CD4-positive, alpha-beta T cell treated with Interleukin-17A for 4 hours (primary cell): ENCODE results near the gene YBX1.
A peak's percentile ranks its signal among the peaks of the same experiment; 100 is the strongest.

ENCODE experiments used
- DNase-seq: peaks from one replicate; pipeline ENCODE4 v3.0.0-alpha.2; 2020; ENCODE audit warnings: mixed read lengths

The YBX1 gene

DNA sequence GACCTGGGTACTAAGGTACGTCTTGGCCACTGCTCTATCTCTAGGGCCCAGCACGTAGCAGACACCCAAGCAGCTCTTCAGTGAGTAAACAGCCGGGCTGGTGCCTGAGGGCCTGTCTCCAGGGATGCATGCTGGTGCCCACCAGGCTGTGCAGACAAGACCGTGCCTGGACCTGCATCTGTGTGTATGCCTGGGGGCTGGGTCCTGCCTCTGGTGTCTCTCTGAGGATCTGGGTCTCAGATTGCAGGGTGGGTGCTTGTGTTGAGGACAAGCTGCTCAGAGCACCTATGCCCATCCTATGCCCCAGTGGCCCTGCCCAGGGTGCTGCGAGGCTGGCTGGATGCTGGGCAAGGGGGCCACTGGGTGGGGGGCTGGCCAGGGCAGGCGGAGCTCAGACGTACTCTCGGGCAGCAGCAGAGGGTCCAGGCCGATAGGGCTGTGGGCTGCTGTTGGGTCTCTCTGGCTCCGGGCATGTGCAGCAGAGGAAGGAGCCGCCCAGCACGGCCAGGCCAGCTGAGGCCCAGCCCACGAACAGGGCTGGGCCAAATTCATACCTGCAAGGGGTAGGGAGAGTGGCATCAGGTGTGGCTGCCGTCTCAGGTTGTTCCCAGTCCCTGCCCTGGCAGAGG is 53.4 kb downstream of the YBX1 start:
- no peak for DNase-seq

DNA sequence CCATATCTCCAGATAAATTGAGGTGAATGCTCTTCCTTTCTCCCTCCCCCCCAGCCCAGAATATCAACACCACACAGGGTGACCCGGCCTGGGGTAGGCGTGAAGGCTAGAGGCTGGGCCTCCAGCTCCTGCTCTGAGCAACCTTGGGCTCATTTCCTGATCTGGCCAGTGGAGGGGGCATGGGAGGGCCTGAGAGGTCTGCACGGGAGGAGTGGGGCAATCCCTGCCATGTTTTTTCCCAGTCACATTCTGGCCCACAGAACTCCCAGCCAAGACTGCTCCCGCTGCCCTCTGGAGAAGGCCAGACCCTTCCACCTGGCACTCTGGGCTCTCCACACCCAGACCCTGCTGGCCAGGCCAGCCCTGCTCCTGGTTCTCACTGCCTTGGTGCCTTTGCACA is 53.9 kb downstream of the YBX1 start:
- no peak for DNase-seq

DNA sequence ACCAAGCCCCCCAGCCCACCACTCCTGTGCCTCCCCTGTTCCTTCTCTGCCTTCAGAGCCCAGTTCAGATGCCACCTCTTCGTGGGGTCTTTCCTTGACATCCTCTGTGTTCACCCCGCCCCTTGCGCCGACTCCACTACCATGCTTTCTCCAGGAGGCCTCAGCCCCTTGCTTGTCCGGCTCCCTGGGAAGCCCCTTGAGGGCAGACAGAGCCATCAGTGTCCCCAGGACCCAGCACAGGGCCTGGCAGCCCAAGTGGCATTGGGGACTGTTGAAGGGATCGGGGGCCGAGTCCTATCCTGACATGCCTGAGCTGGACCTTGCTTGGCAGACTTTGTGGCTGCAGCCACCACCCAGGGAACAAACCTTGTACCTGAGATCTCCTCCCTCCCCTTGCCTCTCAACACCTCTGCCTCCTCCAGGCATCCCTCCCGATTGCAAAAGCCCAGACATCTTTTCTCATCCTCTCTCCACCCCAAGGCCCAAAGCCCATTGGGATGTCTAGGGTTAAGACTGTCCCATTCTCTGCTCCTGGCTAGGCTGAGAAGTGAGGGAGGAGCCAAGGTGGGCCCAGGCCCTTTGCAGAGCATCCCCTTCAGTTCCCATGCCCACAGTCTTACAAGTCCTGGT is 54.5 kb downstream of the YBX1 start:
- no peak for DNase-seq

DNA sequence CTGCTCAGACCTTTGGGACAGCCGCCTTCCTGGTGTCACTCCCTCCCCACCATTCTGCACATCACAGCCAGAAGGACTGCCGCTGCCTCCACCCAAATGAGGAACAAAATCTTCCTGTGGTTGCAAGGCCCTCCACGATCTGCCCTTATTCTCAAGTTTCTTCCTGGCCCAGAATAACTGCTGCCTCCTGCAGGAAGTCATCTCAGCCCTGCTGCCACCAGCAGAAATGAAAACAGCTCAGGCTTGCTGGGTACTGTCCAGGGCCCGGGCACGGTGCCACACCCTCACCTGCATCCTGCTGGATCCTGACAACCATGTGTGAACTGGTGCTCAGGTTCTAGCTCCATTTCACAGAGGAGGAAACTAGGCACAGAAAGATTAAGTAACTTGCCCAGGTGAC is 55.0 kb downstream of the YBX1 start:
- no peak for DNase-seq

DNA sequence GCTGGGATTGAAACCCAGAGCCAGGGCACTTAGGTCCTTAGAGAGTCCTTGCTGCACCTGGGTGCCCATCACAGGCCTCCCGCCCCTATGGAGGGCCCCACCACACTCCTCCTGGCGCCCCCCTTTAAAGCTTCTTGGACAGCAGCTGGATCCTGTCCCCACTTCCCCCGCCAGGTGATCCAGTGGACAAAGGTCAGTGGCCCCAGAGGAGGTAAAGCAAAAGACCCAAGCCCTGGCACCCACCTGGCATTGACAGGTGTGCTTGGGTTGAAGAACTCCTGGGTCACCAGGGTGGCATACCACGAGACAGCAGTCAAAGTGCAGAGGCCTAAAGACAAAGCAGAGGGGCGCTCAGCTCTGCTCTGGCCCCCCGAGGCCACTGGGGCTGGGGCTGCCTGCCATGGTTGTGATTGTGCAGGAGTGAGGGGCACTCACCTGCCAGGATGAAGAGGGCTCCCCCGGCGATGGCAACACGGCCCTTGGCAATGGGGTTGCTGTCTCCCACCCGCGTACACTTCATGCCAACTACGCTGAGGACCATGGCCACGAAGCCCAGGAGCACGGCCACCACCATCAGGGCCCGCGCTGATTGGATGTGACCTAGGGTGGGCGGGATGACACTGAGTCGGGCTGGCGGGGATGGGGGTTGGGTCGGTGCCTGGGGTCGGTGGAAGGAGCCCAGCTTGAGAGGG is 55.9 kb downstream of the YBX1 start:
- no peak for DNase-seq

DNA sequence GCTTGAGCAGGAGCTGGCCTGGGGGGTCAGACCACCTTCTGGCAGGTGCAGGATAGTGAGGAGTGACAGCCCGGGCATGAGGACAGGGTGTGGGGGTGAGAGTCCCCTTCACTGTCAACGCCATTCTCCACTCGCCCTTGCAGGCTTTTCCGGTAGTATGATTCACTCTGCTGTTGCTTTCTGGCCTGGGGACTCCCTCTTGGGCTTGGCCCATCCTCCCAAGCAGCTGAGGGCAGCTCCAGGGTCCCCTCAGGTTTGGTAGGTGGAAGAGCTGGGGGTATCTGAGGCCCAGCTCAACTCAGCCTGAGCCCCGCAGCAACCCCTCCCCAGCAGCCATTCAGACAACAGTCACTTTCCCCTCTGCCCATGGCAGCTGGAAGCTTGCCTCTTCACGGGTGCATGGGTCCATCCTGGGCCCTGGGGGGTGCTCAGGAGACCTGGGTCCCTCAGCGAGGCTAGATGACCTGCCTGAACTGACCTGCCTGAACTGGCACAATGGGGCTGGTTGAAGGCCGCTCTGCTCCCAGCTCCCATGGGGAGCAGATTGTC is 56.5 kb downstream of the YBX1 start:
- no peak for DNase-seq

DNA sequence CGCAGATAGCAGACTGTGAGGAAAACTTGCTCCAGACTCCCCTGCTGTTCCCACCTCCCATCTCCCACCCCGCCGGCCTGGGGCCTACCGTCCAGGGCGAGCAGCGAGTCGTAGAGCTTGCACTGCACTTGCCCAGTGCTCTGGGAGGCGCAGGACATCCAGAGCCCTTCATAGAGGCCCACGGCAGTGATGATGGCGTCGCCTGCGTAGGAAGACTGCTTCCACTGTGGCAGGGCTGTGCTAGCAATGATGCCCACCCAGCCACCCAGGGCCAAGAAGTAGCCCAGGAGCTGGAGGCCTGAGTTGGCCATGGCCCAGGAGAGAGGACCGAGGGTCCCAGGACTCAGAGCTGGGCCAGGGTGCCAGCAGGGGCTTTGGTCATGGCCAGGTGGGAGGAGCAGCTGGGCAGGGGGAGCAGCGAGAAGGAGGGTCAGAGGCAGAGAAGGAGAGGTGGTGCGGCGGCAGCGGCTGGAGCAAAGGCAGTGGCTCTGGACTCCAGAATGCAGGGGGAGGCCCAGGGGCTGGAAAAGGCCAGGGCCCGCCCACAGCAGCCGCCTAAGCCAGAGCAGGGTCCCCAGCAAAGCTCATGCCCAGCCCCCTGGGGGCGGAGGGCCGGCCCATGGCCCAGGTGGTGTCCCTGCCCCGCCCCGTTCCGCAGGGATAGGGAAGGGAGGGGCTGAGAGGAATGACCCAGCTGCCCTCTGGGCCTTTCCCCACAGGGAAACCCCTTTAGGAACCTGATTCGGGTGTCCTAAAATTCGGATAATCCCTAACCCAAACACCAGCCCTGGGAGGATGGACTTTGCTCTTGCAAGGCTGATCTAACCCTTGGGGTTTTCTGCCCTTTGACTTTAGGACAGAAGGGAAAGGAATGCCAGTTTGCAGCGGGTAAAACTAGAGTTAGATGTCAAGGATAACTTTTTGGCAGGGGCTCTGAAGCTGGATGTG is 57.8 kb downstream of the YBX1 start, which contains the start of gene CLDN19:
CLDN19 (minus strand) TSS at position 484 of the 948 bp plus-strand sequence; CDS start at position 311, 173 bp downstream.
- DNase-seq, result no peak

DNA sequence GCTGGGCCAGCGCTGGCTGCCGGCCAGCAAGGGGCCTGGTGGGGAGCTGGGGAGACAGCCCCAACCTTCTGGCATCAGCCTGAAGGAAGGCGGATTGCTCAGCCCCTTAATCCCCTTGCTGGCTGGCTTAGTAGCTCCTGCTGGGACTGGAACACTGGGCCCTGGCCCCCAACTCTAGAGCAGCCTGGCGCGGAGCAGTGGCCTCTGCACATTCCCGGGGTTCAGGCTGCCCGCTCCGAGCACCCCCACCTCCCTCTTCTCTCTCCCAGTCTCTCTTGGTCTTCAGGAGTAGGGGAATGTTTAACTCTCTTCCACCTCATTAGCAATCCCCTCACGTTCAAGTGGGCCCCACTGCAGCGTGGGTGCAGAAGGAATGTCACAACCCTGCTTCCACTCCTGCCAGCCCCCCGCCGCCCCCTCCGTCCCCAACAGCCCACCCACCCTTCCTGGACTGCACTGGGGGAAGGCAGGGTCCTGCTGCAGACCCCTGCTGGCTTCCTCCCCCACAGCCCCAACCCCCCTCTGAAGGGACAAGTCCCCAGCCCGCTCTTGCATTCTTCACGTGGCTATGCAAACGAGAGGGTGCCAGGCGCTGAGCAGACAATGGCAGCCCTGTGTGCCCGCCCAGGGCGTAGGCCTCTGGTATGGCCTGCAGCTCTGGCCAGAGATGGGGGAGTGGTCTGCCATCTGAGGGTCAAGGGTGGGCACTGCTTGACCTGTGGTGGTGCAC is 58.8 kb downstream of the YBX1 start:
- no peak for DNase-seq

DNA sequence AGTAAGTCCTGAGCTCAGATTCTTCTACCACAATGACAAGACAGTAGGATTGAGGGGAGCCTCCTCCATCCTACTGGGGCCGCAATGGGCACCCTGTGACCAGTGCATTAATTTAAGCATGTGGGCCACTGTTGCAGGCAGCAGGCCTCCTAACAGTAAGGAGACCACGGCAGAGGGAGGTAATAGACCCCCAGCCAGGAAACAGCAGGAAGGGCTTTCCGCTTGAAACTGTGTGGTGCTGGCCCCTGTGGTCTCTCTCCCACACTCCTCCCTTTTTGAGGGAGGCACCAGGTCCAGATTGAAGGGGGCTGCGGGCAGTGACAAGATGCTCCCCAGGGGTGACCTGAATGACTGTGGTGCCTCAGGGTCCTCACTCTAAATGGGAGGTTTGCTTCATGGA is 59.5 kb downstream of the YBX1 start:
- DNase-seq, result no peak

DNA sequence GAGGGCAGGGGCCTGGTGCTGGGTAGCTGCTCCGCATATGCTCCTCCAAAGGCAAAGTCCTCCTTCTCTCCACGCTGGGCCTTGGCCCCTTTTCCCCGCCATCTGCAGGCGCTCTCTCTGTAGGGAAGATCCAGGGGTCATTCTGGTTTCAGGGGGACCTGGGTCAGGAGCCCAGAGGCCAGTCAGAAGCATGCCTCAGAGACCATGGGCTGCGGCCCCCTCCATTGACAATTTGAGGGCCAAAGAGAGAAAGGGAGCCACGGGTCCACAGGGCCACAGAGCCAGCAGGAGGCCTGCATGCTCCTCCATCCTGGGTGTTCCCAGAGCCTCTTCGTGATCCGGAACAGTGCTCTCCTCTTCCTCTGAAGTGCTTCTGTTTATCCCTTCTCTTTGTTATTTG is 59.9 kb downstream of the YBX1 start:
- no peak for DNase-seq

DNA sequence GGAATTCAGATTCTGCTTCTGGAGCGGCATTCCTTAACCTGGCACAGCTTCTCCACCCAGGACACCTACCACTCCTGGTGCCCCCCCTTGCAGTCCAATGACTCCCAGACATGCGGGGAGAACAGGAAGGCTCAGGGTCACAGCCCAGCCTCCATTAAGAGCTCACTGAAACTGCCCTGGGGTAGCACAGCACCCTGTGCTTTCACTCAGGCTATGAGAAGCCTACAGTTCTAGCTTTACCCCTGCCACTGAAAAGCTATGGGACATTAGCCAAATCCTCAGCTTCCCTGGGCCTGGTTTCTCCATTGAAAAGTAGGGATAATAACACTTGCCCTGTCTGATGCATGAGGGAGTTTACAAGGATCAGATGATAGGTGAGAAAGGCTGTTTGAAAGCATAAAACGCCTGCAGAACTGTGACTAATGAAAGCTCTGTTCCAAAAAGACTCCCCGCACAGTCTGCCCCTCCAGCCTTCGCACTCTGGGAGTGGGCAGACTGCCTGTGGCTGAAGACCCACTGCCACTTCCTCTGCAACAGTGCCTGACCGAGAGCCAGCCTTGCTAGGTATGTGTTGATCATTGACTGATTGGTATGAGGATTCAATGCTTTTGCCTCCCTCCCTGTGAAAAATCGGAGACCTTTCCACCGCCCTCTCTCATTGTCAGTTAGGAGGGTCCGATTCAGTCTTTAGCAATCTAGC is 60.5 kb downstream of the YBX1 start:
- no peak for DNase-seq

DNA sequence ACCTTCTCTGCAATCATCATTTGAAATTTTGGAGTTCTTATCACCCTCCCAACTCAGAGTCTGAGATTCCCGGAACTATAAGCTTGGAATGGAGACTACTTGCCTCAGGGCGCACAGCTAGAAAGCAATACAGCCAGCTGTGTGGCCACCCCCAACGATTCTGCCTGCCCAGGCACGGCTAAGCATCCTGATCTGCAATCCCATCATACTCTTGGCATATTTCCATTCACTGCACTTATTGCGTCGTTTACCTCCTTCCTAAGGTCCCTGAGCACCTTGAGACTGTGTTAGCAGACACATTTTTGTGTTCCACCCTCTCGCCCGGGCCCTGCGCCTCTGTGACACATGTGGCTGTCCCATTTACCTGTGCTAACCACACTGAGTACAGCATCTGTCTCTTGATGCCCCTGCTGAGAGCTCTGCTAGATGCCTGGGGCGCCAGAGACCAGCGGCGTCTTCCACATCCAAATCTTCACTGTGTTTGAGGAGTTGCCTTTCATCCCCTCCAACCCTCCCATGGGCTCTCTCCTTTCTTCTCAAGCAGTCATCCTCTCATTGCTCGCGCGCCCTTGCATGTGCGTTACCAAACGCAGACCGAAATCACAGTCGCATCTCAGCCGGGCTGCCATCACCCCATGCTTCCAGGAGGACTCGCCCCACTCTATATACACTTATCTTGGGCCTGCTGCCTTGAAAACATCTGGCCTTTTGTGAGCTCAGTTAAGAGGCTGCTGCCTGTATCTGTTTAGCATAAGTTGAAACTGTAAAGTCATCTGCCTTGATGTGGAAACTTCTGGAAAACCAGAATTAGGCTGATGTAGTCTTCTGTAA is 61.3 kb downstream of the YBX1 start:
- DNase-seq, result no peak

DNA sequence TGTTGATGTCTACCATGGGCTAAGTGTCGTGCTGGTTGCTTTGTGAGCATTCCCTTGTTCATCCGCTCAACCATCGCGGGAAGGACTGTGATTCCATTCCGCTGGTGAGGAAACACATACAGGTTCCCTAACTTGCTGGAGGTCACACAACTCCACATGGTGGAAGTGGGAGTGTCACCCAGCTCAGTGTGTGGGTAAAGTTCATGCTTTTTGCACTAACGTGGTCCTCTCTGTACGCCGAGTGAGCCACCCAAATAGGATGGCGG is 61.9 kb downstream of the YBX1 start:
- DNase-seq, result no peak

DNA sequence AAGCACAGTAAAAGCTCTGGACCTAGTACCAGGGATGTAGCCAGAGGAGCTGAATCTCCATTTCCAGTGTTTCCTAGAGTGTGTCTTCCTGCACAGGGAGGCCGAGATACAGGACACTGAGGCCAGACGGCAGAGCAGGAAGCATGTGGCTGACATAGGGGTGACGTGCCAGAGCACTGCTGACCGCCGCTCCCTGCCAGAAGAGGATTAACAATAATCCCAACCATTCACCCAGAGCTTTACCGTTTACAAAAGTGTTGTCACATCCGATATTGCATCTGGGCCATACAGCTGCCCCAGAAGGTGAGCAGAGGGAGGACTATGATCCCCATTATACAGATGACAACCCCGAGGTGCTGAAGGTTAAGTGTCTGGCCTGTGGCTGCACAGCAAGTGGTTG is 63.6 kb downstream of the YBX1 start:
- DNase-seq, result no peak

DNA sequence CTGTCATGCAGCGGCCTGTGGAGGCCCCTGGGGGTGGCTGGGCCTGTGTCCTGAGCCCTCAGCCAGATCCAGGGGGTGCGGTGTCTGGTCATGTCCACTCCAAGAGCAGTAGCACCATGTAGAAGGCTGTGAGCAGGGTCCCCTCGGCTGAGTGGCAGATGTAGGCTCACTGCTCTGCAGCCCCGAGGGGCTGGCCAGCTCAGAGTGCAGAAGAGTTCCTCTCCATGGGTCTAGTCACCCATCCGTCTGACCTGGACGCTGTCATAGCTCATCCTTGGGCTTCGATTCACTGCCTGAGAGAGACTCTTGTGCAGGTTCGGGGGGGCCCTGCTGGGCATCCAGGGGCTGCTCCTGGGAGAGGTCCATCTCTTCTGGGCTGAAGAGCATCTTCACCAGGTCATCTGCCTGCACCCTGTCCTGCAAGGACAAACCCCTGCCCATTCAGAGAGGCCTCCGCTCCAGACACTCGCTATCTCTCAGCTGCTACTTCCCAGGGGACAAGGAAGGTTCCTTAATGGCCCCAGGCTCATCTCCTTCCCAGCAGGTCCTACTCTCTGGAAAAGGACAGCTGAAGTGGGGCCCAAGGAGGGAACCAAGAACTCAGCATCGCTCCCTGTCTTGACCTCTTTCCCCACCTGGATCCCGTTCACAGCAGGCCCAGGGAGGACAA is 64.4 kb downstream of the YBX1 start:
- no peak for DNase-seq

DNA sequence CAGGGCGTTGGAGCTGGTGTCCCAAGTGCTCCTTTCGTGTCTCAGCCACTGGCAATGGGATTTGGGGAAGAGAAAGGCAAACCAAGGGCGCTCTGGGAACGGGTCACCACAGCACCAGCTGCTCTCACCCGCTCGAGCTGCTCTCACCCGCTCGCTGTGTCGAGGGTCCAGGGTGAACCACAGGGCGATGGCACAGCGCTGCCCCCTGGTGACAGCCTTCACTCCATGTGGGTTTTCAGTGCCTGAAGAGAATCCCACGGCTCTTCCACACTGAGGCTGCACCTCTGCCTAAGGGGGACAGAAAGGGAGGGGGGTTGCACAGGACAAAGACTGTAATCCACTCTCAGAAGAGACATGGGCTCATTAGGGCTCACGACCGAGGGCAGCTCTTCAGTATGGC is 64.9 kb downstream of the YBX1 start:
- DNase-seq, result peak; percentile 68

DNA sequence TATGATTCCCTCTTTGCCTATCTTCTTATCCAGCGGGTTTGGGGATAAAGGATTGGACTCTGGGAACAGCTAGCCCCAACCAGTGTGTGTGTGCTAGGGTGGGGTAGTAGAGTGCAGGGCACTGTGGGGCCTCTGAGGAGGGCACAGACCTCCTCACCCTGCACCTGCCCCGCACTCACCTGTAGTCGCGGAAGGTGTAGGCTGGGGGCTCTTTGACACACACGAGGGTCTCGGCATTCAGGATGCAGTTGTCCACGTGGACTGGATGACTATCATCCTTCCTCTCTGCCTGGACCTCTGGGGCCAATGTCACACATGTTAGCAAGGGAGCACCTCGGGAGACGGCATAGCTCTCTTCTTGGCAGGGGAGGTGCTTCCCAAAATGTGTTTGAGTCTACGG is 65.8 kb downstream of the YBX1 start:
- DNase-seq, result no peak

DNA sequence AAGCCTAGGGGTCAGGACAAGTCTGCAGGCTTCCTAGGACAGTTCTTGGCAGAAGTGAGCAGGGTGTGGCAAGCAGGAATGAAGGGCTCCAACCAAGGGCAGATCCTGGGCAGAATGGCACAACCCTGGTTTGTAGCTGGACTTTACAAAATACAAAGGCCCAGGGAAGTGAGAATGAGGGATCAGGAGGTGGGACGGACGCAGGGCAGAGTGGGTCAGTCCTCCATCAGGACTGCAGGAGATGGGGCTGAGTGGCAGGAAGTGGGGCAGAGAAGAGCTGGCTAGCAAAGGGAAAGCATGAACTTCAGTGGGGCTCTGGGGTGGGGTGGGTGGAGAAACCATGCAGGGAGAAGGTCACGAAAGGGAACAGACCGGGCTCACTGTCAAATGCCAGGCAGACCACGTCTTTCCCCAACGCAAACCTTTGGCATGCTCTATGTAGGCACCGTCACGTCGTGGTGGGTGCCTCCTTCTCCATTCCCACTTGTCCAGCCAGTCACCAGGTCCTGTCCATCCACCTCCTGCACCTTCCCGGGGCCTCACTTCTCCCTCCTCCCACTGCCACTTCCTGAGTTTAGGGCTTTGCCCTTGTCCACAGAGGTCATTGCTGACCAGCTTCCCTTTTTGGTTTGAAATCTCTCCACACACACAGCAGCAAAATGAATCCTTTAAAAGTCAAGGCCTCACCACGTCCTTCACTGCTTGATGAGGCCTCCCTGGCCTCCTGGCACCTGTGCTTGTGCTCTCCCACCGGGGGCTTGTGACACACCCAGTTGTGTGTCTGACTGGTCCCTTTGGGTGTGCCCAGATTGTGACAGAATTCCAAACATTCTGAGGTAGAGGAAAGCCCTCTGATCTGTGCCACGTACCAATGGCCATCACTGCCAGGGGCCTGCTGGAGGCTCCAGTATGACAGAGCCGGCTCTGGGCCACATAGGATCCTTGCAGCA is 66.5 kb downstream of the YBX1 start:
- DNase-seq, result no peak

DNA sequence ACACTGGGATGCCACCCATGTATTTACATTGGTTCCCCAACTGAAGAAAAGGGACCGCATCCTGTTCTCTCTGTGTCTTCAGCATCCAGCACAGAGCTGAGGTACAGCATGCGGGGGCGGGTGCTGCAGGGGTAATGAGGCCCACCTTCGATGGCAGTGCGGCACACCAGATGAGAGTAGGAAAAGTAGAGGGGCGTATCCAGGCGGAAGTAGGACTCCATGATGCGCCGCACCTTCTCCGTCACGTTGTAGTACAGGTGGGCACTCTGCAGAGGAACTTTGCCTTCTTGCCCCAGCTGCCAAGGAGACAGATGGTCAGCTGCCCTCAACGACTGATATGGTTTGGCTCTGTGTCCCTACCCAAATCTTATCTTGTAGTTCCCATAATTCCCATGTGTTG is 67.8 kb downstream of the YBX1 start:
- no peak for DNase-seq
